HG03139 (cell line): ENCODE results near the gene PINLYP.
"Not testable (repeated sequence)": the region's sequence is repeated elsewhere in the genome, so short reads cannot be mapped to it uniquely, and the experiment has no call there.

ENCODE experiments used
- ATAC-seq: cut with Tn5 transposase; IDR thresholded peaks from one replicate; pipeline ENCODE4 v1.9.1; 2021; ENCODE audit not compliant: unreplicated experiment

Gene PINLYP

GRCh38 chr19:43547926-43548325 is 27.7 kb upstream of the PINLYP start:
- ATAC-seq, result not testable (repeated sequence)

- ATAC-seq, result no peak
Measured at GRCh38 chr19:43548706-43549105, 26.9 kb upstream of the PINLYP start.

DNA sequence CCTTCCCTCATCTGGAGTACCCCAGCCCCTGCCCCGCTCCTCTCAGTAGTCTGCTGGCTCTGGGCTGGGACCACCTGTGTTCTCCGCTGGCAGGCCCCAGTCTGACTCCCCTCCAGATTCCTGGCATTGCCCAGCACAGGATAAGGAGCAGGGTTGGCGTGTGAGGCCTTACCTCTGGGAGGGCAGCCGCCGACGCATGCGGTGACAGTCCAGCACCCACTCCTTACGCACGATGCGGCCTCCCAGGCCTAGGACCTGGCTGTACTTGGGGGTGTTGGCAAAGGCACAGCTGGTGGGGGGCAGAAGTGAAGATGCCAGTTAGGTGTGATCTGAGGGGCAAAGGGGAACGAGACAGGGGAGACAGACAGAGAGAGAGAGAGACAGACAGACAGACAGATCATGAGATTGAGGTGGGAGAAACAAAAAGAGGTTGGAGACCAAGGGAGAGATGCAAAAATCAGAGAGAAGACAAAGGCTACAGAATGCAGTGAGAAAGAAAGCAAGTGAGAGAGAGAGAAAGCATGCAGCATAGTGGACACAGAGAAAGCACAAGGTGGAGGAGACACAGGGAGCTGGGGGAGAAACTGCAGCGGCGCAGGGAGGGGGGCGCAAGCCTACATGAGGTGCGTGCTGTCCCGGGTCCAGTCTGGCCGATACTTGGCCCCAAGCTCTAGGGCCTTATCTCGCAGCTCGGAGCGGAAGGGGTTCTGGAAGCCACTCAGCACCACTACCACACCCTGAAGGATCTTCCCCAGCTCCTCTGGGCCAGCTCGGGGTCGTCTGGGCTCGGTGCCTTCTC is 24.0 kb upstream of the PINLYP start:
- no peak for ATAC-seq

DNA sequence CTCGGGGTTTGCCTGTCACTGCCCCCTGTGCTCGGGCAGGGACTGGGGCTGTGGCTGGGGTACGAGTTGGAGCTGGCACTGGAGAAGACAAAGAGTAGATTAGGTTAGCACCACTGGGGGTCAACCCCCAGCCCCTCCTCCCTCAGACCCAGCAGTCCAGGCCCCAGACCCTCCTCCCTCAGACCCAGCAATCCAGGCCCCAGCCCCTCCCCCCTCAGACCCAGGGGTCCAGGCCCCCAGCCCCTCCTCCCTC is 23.5 kb upstream of the PINLYP start:
- no peak for ATAC-seq

GRCh38 chr19:43552616-43553015 is 23.0 kb upstream of the PINLYP start:
- no peak for ATAC-seq

GRCh38 chr19:43553656-43554055 is 21.9 kb upstream of the PINLYP start:
- no peak for ATAC-seq

DNA sequence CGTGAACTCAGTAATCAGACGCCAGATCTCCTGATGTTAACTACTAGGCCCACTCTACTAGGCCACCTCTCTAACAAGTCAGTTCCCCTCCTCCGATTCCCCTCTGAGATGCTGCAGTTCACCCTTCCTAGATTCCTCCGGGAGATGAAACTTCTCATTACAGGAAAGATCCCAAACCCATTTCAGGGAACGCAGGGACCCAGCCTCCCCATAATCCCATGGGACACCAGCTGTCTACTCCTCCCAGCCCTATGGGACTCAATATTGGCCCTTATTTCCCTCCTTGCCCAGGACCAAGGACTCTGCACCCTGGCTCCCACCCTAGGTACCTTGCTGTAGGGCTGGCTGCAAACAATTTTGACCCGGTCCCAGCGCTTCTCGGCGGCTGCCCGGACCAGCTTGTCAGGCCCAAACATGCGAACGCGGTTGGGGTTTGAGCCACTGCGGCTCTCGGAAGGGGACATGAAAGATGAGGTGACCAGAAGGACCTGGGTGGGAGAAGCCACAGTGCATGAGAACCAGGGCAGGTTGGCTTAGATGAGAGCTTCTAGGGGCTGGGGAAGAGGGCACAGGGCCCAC is 21.2 kb upstream of the PINLYP start:
- no peak for ATAC-seq

GRCh38 chr19:43555185-43555770 is 20.3 kb upstream of the PINLYP start:
- ATAC-seq, result no peak

DNA sequence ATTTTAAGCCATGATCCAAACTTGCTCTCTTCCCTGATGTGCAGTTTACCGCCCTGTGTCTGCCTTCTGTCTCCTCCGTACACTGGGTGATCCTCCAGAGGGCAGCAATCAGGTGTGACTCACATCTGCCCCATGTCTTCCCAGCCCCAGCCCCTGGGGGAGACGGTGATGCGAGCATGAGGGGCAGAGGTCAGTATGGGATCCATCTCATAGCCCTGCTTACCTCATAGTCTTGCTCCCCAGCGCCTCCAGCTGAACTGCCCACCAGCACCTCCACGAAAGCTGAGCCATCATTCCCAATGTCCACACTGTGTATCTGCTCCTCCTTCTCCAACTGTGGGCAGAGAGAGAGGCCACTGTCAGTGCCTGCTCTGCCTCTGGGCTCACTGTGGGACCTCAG is 14.9 kb upstream of the PINLYP start:
- no peak for ATAC-seq

GRCh38 chr19:43561139-43561970 is 14.2 kb upstream of the PINLYP start:
- ATAC-seq, result no peak

DNA sequence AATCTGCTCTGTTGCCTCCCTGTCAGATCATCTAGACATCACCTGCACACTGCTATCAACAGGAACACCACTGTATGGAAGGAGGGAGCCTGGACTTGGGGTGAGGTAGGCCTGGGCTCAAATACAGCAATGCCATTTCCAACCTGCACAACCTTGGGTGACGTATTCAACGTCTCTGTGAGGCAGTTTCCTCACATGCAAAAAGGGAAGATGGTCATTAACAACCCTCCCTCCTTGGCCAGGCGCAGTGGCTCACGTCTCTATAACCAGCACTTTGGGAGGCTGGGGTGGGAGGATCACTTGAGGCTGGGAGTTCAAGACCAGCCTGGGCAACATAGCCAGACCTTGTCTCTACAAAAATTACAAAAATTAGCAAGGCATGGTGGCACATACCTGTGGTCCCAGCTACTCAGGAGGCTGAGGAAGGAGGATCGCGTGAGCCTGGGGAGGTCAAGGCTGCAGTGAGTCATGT is 13.3 kb upstream of the PINLYP start:
- ATAC-seq, result no peak

DNA sequence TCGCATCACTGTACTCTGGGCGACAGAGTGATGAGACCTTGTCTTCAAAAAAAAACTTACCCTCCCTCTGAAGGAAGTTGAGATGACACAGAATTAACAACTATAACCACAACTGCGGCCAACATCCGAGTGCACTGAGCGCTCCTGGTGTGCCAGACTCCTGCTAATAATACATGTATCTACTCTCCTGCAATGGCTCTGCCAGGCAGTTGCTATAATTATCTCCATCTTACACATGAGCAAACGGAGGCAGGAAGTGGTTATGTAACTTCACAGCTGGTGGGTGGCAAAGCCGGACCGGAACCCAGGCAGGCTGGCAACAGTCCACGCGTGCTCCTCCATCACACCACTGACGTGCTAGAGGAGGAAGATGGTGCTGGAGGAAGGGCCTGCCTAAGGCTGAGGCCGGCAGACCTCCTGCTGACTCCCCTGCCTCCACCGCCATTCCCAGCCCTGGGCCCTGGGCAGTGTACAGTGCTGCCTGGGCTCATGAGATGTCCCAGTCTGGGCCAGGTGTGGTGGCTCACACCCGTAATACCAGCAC is 12.8 kb upstream of the PINLYP start:
- peak; percentile 62 for ATAC-seq

GRCh38 chr19:43563816-43564457 is 11.7 kb upstream of the PINLYP start:
- no peak for ATAC-seq

DNA sequence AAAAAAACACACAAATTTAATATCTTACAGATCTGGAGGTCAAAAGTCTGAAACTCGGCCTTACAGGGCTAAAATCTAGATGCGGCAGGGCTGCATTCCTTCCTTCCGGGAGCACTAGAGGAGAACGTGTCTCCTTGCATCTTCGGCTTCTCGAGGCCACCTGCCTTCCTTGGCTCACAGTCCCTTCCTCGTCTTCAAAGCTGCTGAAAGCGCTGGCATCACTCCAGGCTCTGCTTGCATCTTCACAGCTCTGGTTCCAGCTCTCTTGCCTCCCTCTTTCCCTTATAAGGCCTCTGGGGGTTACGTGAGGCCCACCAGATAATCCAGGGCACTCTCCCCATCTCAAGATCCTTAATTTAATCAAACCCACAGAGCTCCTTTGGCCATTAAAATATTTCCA is 10.8 kb upstream of the PINLYP start:
- no peak for ATAC-seq

DNA sequence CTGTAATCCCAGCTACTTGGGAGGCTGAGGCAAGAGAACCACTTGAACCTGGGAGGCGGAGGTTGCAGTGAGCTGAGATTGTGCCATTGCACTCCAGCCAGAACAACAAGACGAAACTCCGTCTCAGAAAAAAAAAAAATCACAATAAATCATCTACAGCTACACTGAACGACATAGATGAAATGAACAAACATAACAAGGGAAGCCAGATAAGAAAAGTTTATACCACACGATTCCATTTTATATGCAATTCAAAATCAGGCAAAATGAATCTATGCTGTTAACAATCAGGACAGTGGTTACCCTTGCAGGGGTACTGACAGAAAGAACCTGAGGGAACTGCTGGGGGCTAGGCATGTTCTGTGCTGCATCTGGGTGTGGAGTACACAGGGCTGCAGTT is 5.9 kb upstream of the PINLYP start:
- no peak for ATAC-seq

DNA sequence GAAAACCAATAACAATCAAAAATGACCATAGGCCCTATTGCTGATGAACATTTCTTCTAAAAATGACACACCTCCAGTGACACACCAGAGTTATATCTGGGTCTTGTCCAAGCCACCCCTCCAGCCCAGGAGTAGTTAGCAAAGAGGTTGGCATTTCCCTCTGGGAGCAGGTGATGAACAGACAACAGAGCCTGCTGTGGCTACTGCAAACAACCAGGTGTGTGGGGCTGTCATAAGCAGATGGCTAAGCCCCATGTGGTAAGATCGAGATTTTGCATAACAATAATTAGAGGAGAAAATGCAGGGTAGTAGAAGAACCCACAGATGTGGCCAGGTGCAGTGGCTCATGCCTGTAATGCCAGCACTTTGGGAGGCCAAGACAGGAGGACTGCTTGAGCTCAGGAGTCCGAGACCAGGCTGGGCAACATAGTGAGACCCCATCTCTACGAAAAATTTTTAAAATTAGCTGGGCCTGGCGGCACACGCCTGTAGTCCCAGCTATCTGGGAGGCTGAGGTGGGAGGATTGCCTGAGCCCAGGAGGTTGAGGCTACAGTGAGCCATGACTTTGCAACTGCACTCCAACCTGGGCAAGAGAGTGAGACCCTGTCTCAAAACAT is 5.3 kb upstream of the PINLYP start:
- ATAC-seq, result no peak

DNA sequence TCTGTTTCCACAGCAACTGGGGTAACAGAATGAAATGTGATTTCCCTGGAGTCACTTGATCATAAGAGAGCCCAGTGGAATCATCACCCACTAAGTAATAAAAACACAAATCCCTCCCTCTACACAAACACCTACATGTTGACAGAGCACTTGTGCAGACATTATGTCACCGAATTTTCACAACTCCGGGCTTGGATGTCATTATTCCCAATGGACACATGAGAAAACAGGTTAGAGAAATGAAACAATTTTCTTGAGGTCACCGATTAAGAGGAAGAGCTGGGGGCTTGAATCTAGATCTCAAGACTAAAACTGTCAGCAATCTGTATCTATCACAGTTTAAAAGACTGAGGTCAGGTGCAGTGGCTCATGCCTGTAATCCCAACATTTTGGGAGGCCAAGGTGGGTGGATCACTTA is 3.4 kb upstream of the PINLYP start:
- no peak for ATAC-seq

GRCh38 chr19:43574424-43575155 is 1.0 kb upstream of the PINLYP start:
- ATAC-seq, result no peak

GRCh38 chr19:43575955-43576878 is 616 bp downstream of the PINLYP start:
- ATAC-seq, result no peak
